ENCODE data around the gene GPR183. TPM values are rescaled to one million over a fixed set of nuclear protein-coding genes. Genes with fewer than 3 reads are reported as not detected.

The GPR183 gene
- total and polyA plus RNA-seq, 2 donors (not counting 1 experiment from before 2014, with no cell fraction given): 0.27 TPM; not detected in 1

DNA sequence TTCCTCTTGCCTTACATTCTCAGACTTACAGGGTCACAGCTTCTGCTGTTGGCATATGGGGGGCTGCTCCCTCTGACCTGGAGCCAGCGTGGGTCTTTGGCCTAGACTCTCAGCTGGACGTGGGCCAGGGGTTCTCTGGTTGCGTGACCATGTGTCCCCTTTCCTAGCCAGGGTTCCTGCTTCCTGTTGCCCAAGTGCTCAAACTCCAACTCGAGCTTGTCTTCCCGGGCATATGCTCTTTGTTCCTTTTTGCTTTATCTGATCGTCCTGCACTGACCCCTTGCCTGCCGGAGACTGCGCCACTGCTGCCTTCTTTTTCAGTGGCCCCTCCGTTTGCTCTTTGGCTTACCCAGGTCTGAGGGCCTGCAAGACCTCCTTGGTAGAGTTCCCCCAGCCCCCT, 25.3 kb upstream of the GPR183 start:
- H3K9ac ChIP-seq (ENCODE audit: insufficient read depth, low read length): no peak overlapping the region
- TF ChIP-seq, protein P1, sequence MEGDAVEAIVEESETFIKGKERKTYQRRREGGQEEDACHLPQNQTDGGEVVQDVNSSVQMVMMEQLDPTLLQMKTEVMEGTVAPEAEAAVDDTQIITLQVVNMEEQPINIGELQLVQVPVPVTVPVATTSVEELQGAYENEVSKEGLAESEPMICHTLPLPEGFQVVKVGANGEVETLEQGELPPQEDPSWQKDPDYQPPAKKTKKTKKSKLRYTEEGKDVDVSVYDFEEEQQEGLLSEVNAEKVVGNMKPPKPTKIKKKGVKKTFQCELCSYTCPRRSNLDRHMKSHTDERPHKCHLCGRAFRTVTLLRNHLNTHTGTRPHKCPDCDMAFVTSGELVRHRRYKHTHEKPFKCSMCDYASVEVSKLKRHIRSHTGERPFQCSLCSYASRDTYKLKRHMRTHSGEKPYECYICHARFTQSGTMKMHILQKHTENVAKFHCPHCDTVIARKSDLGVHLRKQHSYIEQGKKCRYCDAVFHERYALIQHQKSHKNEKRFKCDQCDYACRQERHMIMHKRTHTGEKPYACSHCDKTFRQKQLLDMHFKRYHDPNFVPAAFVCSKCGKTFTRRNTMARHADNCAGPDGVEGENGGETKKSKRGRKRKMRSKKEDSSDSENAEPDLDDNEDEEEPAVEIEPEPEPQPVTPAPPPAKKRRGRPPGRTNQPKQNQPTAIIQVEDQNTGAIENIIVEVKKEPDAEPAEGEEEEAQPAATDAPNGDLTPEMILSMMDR (conservative IDR thresholded peaks at IDR 0.05 in 1 of 2, IDR thresholded peaks at IDR 0.05 in 1 of 2; ENCODE audit: low read depth in 1 of 2, low read length in 2 of 2): no peak
- TF ChIP-seq EZH2 (IDR thresholded peaks at IDR 0.05; ENCODE audit: low read length, missing control alignments): no peak
- H3K9me3 ChIP-seq (ENCODE audit: control insufficient read depth, insufficient read depth, low read depth, low read length): no peaks in the 10 kb centered on the region
- no peak overlapping the region for H3K4me2 ChIP-seq (ENCODE audit: extremely low read depth, insufficient read depth, low read length)
- H2AFZ ChIP-seq (ENCODE audit: low read length): no peak overlapping the region
- no peaks in the 10 kb centered on the region for H4K20me1 ChIP-seq (ENCODE audit: control insufficient read depth, extremely low read depth, insufficient read depth, low read length)
- no peak overlapping the region for H3K4me3 ChIP-seq (replicated peaks in 1 of 4; ENCODE audit: control extremely low read depth in 1 of 4, insufficient read depth in 1 of 4, low read depth in 3 of 4, low read length in 4 of 4)
- no peaks in the 10 kb centered on the region for H3K27me3 ChIP-seq (ENCODE audit: control insufficient read depth, insufficient read depth, low read length)
- no peaks in the 10 kb centered on the region for H3K79me2 ChIP-seq (ENCODE audit: control insufficient read depth, insufficient read depth, low read length)
- DNase-seq (ENCODE audit: low read depth in 2 of 2): no peak
- H3K36me3 ChIP-seq (ENCODE audit: control insufficient read depth, insufficient read depth, low read length): no peaks in the 10 kb centered on the region
- no peak overlapping the region for H3K27ac ChIP-seq (ENCODE audit: insufficient read depth, low read length)
- peaks cover 2% of the 10 kb centered on the region for H3K4me1 ChIP-seq (ENCODE audit: control insufficient read depth, extremely low read depth, insufficient read depth, low read length)

GRCh38 chr13:99331881-99332293, 24.7 kb upstream of the GPR183 start:
- Histone ChIP-seq H2AFZ (ENCODE audit: low read length) (no peak overlapping the region), H3K4me1 (ENCODE audit: control insufficient read depth, extremely low read depth, insufficient read depth, low read length) (peaks cover 2% of the 10 kb centered on the region), H4K20me1 (ENCODE audit: control insufficient read depth, extremely low read depth, insufficient read depth, low read length) (no peaks in the 10 kb centered on the region), H3K9me3 (ENCODE audit: control insufficient read depth, insufficient read depth, low read depth, low read length) (no peaks in the 10 kb centered on the region), H3K36me3 (ENCODE audit: control insufficient read depth, insufficient read depth, low read length) (no peaks in the 10 kb centered on the region), H3K4me2 (ENCODE audit: extremely low read depth, insufficient read depth, low read length) (no peak overlapping the region), H3K79me2 (ENCODE audit: control insufficient read depth, insufficient read depth, low read length) (no peaks in the 10 kb centered on the region), H3K27ac (ENCODE audit: insufficient read depth, low read length) (no peak overlapping the region), H3K4me3 (replicated peaks in 1 of 4; ENCODE audit: control extremely low read depth in 1 of 4, insufficient read depth in 1 of 4, low read depth in 3 of 4, low read length in 4 of 4) (no peak overlapping the region), H3K27me3 (ENCODE audit: control insufficient read depth, insufficient read depth, low read length) (no peaks in the 10 kb centered on the region), H3K9ac (ENCODE audit: insufficient read depth, low read length) (no peak overlapping the region)
- DNase-seq (ENCODE audit: low read depth in 2 of 2): peak in 1 of 2 donors; percentile 11
- TF ChIP-seq, protein P1 (conservative IDR thresholded peaks at IDR 0.05 in 1 of 2, IDR thresholded peaks at IDR 0.05 in 1 of 2; ENCODE audit: low read depth in 1 of 2, low read length in 2 of 2): no peak
- no peak for TF ChIP-seq EZH2 (IDR thresholded peaks at IDR 0.05; ENCODE audit: low read length, missing control alignments)

DNA sequence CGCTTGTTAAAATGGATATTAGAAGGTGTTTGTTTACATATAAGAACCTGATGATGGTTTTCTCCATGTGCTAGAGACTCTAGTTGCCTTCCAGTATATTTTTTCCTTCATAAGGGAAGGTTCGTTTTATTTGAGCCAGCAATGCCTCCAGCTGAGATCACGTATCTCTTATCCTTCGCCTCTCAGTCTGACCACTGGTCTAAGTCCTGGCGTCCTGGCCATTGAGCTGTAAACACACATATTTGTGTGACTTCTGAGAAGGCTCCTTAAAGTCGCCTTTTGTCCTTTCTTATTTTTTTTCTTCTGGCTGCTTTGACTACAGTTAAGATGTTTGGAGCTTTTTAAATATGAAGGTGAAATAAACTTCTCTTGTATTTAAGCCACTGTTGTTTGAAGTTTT, 23.7 kb upstream of the GPR183 start:
- H3K4me1 ChIP-seq (ENCODE audit: control insufficient read depth, extremely low read depth, insufficient read depth, low read length): peaks cover 2% of the 10 kb centered on the region
- DNase-seq (ENCODE audit: low read depth in 2 of 2): no peak
- H3K4me2 ChIP-seq (ENCODE audit: extremely low read depth, insufficient read depth, low read length): no peak overlapping the region
- H3K4me3 ChIP-seq (replicated peaks in 1 of 4; ENCODE audit: control extremely low read depth in 1 of 4, insufficient read depth in 1 of 4, low read depth in 3 of 4, low read length in 4 of 4): no peak overlapping the region
- no peak for TF ChIP-seq EZH2 (IDR thresholded peaks at IDR 0.05; ENCODE audit: low read length, missing control alignments)
- TF ChIP-seq, protein P1 (conservative IDR thresholded peaks at IDR 0.05 in 1 of 2, IDR thresholded peaks at IDR 0.05 in 1 of 2; ENCODE audit: low read depth in 1 of 2, low read length in 2 of 2): no peak
- no peak overlapping the region for H3K27ac ChIP-seq (ENCODE audit: insufficient read depth, low read length)
- H2AFZ ChIP-seq (ENCODE audit: low read length): no peak overlapping the region
- no peak overlapping the region for H3K9ac ChIP-seq (ENCODE audit: insufficient read depth, low read length)
- no peaks in the 10 kb centered on the region for H3K36me3 ChIP-seq (ENCODE audit: control insufficient read depth, insufficient read depth, low read length)
- H4K20me1 ChIP-seq (ENCODE audit: control insufficient read depth, extremely low read depth, insufficient read depth, low read length): no peaks in the 10 kb centered on the region
- no peaks in the 10 kb centered on the region for H3K79me2 ChIP-seq (ENCODE audit: control insufficient read depth, insufficient read depth, low read length)
- no peaks in the 10 kb centered on the region for H3K9me3 ChIP-seq (ENCODE audit: control insufficient read depth, insufficient read depth, low read depth, low read length)
- H3K27me3 ChIP-seq (ENCODE audit: control insufficient read depth, insufficient read depth, low read length): no peaks in the 10 kb centered on the region
